ENCODE measurements around the gene NEB.
"Not testable (repeated sequence)": the region's sequence is repeated elsewhere in the genome, so short reads cannot be mapped to it uniquely, and the experiment has no call there.

Gene NEB

DNA sequence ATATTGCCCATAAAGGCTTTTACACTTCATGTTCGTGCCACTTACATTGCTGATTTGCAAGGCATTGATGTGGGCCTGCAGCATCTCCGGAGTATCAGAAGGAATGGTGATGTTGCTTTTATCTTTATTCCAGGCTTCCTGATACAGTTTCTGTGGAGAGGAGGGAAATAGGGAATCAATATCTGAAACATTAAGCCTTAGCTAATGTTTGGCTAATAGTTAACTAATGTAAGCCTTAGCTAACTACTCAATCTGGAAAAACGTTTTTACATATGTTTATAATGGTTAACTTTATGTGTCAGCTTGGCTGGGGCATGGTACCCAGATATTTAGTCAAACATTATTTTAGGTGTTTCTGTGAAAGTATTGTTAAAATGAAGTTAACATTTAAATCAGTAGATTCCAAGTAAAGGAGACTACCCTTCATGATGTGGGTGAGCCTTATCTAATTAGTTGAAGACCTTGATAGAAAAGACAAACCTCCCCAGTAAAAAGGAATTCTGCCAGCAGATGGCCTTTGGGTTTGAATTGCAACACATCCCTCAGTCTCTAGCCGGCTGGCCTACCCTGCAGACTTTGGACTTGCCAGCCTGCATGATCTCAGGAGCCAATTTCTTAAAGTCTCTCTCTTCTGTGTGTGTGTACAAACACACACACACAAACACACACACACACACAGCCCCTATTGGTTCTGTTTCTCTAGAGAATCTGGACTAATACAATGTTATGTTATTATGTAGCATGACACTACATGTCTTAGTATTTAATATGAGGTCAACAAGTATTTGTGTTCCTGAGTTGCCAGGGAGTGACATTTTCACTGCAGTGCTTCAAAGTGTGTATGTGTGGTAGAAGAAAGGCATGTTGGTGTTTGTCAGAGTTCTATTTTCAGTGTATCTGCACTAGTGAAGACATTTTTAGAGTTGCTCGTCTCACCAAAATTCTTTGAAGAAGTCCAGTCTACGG lies 126.5 kb downstream of the NEB start:
- DNase-seq: not testable (repeated sequence)

DNA sequence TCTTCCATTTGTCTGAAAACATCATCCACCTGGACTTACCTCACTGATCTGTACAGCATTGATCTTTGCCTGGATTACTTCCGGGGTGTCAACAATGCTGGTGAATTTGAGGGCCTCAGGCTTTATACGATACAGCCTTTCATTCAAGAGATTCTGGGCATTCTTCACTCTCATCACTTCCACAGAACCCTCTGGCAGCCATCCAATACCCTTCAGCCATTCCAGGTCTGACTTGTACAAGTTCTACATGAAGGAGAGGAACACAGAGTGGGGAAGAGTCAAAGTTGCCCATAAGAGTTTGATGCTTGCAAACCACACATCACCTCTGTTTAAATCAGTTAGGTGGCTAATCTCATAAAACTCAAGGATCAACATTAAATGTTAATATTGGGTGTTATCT lies 130.7 kb downstream of the NEB start:
- not testable (repeated sequence) for DNase-seq

DNA sequence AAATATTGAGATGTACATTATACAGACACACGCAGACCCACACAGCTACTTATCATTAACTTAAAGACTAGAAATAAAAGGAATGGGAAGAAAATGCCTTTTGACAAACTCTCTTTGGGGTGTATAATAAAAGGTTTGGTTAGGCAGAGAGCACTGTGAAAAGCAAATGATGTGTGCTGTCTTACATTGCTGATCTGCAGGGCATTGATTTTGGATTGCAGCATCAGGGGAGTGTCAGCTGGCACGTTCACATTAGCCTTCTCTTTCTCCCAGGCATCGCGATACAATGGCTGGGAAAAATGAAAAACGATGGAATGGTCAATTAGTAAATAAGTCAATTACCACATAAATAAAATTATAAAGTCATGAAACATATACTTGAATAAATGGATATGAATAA lies 131.9 kb downstream of the NEB start:
- DNase-seq: not testable (repeated sequence)

DNA sequence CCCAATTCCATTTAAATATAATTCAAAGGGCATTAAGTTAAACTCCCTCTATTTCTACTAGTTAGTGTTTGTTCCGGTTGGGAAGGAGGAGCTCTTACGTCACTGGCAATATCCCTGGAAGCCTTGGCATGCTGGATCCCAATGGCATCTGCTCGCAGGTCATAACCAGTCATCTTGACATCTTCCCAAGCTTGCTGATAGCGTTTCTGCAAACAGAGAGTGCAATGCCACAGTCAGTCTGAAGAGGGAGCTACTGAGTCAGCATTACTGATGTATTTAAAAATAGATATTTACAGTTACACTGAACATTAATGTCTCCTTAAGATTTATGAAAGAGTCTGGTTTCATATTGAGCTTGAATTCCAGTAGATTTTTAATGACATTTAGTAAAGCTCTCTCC lies 132.5 kb downstream of the NEB start:
- DNase-seq: not testable (repeated sequence)

DNA sequence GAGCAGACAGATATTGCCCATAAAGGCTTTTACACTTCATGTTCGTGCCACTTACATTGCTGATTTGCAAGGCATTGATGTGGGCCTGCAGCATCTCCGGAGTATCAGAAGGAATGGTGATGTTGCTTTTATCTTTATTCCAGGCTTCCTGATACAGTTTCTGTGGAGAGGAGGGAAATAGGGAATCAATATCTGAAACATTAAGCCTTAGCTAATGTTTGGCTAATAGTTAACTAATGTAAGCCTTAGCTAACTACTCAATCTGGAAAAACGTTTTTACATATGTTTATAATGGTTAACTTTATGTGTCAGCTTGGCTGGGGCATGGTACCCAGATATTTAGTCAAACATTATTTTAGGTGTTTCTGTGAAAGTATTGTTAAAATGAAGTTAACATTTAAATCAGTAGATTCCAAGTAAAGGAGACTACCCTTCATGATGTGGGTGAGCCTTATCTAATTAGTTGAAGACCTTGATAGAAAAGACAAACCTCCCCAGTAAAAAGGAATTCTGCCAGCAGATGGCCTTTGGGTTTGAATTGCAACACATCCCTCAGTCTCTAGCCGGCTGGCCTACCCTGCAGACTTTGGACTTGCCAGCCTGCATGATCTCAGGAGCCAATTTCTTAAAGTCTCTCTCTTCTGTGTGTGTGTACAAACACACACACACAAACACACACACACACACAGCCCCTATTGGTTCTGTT lies 137.2 kb downstream of the NEB start:
- DNase-seq: not testable (repeated sequence)

DNA sequence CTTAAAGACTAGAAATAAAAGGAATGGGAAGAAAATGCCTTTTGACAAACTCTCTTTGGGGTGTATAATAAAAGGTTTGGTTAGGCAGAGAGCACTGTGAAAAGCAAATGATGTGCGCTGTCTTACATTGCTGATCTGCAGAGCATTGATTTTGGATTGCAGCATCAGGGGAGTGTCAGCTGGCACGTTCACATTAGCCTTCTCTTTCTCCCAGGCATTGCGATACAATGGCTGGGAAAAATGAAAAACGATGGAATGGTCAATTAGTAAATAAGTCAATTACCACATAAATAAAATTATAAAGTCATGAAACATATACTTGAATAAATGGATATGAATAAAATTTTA lies 142.4 kb downstream of the NEB start:
- DNase-seq: not testable (repeated sequence)

DNA sequence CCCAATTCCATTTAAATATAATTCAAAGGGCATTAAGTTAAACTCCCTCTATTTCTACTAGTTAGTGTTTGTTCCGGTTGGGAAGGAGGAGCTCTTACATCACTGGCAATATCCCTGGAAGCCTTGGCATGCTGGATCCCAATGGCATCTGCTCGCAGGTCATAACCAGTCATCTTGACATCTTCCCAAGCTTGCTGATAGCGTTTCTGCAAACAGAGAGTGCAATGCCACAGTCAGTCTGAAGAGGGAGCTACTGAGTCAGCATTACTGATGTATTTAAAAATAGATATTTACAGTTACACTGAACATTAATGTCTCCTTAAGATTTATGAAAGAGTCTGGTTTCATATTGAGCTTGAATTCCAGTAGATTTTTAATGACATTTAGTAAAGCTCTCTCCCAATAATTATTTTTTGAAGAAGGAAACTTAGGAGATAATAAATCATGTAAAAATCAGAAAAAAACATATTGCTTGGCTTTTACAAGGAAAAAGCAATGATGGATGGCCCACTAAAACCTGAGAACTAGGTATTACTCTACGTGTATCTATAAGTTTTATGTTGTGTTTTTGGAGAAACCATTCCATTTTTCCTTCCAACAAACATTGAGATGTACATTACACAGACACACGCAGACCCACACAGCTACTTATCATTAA lies 142.9 kb downstream of the NEB start:
- not testable (repeated sequence) for DNase-seq

DNA sequence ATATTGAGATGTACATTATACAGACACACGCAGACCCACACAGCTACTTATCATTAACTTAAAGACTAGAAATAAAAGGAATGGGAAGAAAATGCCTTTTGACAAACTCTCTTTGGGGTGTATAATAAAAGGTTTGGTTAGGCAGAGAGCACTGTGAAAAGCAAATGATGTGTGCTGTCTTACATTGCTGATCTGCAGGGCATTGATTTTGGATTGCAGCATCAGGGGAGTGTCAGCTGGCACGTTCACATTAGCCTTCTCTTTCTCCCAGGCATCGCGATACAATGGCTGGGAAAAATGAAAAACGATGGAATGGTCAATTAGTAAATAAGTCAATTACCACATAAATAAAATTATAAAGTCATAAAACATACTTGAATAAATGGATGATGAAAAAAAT lies 153.0 kb downstream of the NEB start:
- DNase-seq: not testable (repeated sequence)

DNA sequence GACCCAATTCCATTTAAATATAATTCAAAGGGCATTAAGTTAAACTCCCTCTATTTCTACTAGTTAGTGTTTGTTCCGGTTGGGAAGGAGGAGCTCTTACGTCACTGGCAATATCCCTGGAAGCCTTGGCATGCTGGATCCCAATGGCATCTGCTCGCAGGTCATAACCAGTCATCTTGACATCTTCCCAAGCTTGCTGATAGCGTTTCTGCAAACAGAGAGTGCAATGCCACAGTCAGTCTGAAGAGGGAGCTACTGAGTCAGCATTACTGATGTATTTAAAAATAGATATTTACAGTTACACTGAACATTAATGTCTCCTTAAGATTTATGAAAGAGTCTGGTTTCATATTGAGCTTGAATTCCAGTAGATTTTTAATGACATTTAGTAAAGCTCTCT lies 153.6 kb downstream of the NEB start:
- not testable (repeated sequence) for DNase-seq

DNA sequence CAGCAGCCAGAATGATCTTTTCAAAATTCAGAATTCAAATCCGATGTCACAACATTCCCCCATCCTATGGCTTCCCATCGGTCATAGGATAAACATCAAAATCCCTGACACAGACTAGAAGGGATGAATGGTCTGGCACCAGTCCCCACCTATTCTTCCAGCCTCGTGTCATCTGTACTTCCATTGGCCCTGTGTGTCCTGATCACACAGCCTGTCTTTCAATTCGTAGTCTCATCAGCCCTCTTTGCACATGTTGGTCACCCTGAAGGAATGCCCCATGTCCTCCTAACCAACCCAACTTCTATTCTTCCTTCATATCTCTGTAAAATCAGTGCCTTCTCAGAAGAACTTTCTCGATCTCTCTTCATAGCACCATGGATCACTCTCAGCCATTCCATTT lies 157.2 kb downstream of the NEB start:
- no peak for DNase-seq

DNA sequence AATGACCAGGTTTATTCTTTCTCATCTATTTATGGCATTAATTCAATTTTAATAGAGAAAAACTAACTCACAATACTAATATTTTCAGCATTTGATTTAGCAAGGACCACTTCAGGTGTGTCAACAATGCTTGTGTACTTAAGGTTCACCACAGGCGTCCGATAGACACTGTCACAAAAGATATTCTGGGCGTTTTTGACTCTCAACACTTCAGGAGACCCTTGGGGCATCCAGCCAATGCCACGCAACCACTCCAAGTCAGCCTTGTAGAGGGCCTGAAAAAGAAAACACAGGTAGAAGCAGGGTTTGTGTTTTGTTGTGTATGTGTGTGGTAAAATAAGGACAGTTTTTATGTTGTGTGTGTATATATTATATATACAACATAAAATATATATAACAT lies 158.2 kb downstream of the NEB start:
- DNase-seq: no peak

DNA sequence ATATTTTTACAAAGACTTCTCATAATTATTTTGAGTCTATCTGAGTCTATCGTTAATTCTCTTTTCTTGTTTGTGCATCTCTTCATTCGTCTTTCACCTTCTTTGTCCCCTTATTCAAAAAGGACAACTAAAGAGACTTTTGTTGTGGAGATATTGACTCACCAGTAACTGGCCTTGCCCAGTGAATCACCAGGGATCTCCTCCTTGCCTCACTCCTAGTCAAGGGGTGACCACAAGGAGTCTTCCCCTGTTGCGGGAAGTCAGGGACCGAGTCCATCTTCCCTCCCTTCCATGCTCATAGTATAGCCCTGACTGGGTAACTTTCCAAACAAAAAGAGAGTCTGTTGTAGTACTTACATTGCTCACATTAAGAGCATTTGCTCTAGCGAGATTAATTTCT lies 158.9 kb downstream of the NEB start:
- DNase-seq: no peak

DNA sequence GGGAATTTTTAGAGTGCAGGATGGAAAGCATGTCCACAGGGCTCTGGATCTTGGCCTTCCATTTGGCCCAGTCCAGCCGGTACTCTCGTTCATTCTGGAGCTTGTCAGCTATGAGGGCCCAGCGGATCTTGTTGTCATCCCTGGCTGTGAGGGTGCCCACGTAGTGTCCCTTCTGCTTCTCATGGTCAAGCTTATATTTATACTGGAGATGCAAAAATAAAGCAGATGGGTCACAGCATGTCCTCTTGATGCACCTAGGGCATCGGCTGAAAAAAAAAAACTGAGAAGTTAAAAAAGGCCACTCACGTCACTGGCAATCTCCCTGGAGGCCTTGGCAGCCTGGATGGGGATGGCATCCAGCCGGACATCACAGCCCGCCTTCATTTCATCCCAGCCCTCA lies 164.1 kb downstream of the NEB start:
- DNase-seq: no peak

DNA sequence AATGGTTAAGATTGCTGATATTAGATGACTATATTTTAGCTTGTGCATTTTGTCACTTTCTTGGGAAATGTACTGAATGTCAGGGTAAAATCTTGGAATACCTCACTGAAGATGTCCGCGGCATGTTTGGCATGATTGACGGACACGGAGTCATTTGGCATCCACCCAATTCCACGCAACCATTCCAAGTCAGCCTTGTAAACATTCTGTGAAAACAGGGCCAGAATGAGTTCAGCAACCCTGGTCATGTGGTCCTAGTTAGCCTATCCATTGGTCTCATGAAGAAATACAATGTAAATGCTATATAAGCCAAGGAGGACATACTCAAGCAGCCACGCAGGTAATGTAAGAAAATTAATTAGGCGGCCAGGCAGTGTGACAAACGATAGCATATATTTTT lies 165.1 kb downstream of the NEB start:
- DNase-seq: no peak

DNA sequence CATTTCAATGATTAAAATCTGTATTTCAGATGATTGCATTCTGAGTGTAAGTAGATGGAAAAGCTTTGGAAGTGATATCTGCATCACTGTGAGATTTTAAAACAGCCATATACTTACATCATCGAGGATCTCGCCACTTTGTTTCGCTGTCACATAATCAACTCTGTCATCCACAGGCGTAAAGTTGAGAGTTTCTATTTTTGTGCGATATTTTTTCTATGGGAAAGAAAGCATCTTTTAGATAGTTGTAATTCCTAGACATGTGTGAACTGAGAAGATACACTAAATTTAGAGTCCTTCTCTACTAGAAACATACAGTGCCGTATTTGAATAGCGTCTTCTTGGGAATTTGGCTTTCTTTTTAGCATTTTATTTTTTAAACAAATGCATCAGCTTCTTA lies 165.8 kb downstream of the NEB start:
- no peak for DNase-seq

DNA sequence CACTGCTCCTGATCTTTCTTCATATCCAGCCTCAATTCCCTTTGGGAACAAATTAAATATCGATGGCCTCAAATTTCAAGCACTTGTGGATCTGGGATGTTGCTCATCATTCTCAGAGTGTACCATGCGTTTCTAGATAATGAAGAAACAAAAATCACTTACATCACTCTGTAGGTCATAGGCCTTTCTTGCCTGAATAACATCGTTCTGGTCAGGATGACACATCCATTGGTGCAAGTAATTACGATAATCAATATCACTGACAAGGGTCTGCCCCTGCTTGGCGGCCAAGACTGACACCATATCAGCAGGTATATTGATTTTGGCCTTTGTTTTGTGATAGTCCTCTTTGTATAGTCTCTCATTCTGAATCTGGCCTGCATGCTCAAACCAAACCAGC lies 167.3 kb downstream of the NEB start:
- DNase-seq: no peak

DNA sequence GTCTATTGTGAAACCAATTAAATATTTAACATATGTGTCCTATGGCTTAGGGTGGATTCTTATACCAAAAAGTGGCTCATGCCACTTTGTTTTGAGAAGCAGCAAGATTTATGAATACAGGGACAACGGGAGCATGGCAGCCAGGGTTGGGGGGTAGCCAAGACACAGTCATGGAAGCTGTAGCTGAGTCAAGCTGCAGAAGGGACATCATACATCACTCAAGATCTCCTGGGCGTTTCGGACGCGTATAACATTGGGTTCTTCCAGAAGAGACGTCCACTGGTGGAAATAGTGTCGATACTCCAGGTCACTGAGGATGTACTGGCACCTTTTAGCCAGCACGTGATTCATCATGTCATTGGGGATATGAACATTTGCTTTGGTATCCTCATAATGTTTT lies 171.9 kb downstream of the NEB start:
- DNase-seq: no peak

DNA sequence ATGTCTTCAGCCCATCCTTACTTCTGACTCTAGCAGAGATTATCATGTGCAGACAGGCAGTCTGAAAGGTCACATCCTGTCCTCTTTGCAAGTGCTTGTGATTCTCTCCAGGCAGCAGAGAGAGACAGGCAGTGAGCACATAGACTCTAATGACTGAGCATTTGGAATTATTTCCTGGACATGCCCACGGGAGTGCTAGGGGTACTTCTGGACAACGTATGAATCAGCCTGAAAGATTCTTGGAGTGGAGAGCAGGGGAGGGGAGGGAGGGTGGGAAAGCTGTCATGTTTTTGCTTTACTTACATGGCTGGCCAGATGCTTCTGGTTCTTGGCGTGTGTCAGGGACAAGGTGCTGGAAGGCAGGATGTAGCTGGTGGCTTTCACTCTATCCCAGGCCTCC lies 174.0 kb downstream of the NEB start:
- no peak for DNase-seq

DNA sequence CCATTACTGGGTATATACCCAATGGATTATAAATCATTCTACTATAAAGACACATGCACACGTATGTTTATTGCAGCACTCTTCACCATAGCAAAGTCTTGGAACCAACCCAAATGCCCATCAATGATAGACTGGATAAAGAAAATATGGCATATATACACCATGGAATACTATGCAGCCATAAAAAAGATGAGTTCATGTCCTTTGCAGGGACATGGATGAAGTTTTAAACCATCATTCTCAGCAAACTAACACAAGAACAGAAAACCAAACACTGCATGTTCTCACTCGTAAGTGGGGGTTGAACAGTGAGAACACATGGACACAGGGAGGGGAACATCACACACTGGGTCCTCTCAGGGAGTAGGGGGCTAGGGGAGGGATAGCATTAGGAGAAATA lies 174.8 kb downstream of the NEB start:
- DNase-seq: not testable (repeated sequence)

DNA sequence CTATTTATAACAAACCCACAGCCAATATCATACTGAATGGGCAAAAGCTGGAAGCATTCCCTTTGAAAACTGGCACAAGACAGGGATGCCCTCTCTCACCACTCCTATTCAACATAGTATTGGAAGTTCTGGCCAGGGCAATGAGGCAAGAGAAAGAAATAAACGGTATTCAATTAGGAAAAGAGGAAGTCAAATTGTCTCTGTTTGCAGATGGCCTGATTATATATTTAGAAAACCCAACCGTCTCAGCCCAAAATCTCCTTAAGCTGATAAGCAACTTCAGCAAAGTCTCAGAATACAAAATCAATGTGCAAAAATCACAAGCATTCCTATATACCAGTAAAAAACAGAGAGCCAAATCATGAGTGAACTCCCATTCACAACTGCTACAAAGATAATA lies 176.4 kb downstream of the NEB start:
- not testable (repeated sequence) for DNase-seq

DNA sequence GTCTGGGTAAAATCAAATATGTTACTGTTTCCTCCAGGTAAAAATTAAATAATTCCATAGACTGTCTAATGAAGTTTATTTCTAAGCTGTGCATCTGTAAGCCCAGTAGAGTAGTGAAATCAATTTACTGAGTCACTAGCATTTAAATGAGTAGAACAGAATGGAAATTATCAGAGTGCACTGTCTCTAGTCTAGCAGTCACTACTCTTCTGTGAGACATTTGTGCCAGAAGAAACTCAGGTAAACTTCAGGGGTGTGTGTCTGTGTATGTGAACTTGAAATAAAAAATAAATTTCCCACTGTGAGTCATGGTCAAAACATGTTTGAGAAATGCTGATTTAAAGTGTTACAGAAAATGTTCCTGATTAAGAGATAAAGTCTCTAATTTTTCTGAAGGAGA lies 178.2 kb downstream of the NEB start:
- DNase-seq: no peak

DNA sequence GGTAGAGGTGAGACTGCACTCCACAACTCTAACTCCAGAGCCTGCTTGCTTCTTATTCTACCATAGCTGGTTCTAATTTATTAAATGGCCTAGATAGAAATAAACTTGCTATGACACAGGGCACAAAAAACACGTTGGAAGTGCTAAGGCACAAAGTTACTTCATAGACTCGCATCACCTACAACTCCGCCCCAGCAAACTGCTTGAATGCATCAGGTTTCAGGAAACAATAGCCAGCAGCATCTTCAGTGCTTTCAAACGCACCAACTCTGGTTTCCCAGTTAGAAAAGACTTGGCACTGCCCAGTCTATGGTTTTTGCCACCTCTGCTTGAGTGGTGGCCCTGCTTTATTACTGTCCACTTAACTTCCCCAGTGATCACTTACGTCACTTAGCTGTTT lies 182.0 kb downstream of the NEB start:
- no peak for DNase-seq

DNA sequence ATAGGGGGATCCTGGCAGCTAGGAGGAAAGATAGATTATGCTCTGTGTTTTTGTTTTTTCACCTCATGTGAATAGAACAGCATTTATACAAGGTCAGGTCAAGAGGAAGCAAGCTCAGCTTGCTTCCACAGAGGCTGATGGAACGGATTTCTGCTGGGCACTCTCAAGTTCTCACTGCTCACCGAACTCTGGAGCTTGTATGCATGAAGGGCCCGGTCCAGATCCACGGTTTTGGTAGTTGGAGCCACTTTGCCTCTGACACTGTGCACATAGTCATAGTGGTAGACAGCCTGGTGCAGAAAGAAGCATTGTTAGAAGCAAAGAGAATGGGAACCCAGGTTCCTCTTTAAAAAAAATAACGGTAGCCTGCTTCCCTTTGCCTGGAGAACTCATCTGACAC lies 182.7 kb downstream of the NEB start:
- DNase-seq: no peak

DNA sequence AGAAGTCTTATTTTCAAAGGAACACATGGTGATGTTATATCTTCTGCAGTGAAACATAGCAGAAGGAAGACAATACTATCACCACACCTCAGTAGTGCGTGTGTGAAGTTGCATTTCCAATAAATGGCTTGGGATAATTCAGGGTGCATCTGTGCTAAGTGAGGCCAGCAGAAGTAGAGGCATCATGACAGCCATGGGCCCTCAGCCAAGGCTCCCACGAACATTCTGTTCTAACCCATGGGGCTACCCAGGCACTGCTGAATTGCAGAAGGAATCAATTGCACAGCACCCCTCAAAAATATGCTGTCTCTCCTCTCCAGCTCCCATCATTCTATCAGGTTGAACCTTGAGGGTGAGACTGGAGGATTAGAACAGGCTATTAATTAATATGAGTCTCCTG lies 185.1 kb downstream of the NEB start:
- DNase-seq: no peak
